Measurements from ENCODE around the gene TXNDC5.

DNA sequence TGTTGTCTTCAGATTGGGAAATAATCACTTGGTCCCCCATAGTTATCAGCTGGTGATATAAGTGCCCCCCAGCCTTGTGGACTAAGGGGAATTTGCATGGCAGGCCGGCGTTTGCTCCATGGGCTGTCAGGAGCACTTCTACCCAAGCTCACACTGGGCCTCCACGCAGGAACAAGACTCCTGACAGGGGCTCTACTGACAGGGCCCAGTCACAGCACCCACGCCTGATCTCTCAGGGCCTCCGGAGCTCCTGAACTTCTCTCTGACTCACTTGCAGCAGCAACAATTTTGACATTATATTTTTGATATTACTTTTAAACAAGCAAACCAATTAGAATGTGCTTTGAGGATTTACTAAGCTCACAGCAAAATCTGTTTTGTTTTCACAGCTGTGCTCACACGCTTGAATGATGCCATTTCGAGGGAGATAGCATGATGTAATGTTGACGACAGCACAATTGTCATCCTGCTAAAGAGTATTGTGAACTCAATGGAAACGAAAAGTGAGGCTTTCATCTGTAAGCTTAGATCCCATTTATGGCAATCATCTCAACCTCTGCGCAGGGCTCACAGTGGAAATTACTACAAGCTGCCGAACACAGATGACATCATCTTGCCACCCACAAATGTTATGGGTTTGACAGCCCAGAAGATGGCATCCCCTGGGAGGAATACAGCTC is 28.7 kb upstream of the TXNDC5 start:
- no peak for TF ChIP-seq POLR2A (IDR thresholded peaks at IDR 0.05)
- no peak for TF ChIP-seq POLR2AphosphoS5 (IDR thresholded peaks at IDR 0.05)
- no peak for TF ChIP-seq CTCF (IDR thresholded peaks at IDR 0.05)

Data from prostate gland (tissue), 2 donors.